HFF-Myc (cell line): ENCODE results near the gene PRCP.
"Not testable (repeated sequence)": the region's sequence is repeated elsewhere in the genome, so short reads cannot be mapped to it uniquely, and the experiment has no call there.

Experiments used
- DNase-seq: peaks from one replicate; pipeline ENCODE4 v3.0.0-alpha.2; 2011; ENCODE audit warnings: low read depth; ENCODE audit errors: extremely low read depth
- H3K4me3 ChIP-seq: replicated peaks from 2 replicates; pipeline ENCODE4 v1.5.1; 2011; ENCODE audit warnings: low read depth, mild to moderate bottlenecking, control low read depth, low read length
- TF ChIP-seq, protein P1 (sequence below): IDR thresholded peaks from 2 replicates; pipeline ENCODE4 v1.5.1; 2012; ENCODE audit warnings: mild to moderate bottlenecking, low read depth, low read length, control low read depth; ENCODE audit errors: missing control alignments

Gene PRCP

DNA sequence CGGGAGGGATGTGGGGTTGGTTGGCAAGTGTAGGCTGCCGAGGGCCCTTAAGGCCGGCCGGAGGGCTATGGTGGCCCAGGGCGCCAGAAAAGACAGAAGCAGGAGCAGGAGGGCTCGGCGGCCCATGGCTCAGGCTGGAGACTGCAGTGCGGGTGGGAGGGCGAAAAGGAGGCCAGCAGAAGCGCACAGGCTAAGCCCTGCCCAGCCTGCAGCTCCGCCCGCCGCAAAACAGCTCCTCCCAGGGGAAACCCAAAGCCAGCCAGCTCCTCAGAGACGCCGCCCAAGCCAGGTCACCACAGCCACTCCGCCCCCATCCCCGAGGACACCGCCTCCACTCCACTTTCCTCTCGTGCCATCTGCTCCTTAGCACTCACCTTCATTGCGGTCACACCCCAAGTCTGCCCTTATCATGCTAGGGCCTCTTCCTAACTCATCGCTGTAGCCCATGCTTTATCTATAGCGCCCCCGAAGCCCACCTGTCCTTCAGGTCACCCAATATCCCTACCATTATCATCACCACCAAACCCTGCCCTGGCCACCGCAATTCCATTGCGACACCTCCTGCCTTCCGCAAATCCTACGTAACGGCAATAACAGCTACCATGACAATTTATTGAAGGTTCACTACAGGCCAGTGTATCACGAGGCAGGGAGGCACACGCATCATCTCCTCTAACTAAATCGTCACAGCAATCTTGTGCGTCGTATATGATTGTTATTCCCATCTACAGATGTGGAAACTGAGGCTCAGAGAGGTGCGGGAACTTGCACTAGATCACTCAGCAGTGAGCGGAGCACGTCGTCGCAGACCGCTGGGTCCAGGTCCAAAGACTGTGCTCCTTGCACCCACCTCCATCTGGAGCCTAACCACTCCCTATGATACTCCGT is at the start of gene PRCP:
Gene PRCP, minus strand, starts transcription at position 154 of the 888 bp plus-strand sequence. Its CDS starts 28 bp downstream, at position 126.
- TF ChIP-seq, protein P1, sequence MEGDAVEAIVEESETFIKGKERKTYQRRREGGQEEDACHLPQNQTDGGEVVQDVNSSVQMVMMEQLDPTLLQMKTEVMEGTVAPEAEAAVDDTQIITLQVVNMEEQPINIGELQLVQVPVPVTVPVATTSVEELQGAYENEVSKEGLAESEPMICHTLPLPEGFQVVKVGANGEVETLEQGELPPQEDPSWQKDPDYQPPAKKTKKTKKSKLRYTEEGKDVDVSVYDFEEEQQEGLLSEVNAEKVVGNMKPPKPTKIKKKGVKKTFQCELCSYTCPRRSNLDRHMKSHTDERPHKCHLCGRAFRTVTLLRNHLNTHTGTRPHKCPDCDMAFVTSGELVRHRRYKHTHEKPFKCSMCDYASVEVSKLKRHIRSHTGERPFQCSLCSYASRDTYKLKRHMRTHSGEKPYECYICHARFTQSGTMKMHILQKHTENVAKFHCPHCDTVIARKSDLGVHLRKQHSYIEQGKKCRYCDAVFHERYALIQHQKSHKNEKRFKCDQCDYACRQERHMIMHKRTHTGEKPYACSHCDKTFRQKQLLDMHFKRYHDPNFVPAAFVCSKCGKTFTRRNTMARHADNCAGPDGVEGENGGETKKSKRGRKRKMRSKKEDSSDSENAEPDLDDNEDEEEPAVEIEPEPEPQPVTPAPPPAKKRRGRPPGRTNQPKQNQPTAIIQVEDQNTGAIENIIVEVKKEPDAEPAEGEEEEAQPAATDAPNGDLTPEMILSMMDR = no peak
- DNase-seq = peak; percentile 77
- peak within 1 kb of the TSS; percentile 74 for H3K4me3 ChIP-seq

DNA sequence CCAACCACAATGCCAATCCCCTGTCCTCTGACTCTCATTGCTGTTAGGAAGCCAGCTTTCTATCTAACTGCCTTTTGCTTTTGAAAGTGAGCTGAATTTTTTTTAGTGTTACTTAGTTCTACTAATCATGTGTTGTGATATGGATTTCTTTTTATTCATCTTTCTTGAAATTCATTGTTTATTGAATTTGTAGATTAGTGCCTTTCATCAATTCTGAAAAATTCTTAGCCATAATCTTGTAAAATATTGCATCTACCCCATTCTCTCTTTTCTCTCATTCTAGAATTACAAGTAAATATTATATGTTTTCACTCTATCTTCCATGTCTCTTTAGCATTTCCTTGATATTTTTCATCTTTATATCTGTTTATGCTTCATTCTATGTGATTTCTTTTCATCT is 49.1 kb upstream of the PRCP start:
- TF ChIP-seq, protein P1 = no peak

DNA sequence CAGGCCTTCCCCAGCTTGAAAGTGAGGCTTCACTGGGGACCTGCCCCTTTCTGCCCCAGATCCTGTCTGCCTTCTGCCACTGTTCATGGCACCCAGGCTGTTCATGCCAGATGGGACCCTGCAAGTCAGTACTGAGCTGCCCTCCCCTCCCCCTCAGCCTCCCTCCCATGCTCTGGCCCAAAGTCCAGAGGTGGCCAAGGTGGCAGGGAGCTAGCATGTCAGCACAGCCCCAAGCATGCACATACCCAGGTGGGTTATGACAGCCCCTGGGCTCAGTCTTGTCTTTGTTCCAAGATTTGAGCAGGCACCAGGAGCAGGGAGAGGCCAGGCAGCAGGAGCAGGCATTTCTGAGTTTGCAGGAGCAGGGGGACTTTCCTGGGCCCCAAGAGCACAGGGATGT is 45.5 kb upstream of the PRCP start:
- TF ChIP-seq, protein P1 = no peak

More for the DNA sequence above, 49.1 kb upstream of the PRCP start:
- DNase-seq = no peak
- no peak overlapping the region for H3K4me3 ChIP-seq

DNA sequence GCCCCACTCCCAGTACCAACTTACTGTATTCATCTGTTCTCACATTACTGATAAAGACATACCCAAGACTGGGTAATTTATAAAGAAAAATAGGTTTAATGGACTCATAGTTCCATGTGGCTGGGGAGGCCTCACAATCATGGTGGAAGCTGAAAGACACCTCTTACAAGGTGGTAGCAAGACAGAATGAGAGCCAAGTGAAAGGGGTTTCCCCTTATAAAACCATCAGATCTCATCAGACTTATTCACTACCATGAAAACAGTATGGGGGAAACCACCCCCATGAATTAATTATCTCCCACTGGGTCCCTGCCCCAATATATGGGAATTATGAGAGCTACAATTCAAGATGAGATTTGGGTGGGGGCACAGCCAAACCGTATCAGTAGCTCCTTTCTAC is 44.8 kb upstream of the PRCP start:
- H3K4me3 ChIP-seq, DNase-seq: not testable (repeated sequence)

More for the DNA sequence above, 45.5 kb upstream of the PRCP start:
- DNase-seq = no peak
- no peak overlapping the region for H3K4me3 ChIP-seq

DNA sequence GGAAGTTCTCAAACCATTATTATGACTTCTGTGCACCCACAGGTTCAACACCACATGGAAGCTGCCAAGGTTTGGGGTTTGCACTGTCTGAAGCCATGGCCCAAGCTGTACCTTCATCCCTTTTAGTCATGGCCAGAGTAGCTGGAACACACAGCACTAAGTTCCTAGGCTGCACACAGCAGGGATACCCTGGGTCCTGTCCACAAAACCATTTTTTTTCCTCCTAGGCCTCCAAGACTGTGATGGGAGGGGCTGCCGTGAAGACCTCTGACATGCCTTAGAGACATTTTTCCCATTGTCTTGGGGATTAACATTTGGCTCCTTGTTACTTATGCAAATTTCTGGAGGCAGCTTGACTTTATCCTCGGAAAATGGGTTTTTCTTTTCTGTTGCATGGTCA is 44.0 kb upstream of the PRCP start:
- TF ChIP-seq, protein P1 = no peak
- no peak for DNase-seq

DNA sequence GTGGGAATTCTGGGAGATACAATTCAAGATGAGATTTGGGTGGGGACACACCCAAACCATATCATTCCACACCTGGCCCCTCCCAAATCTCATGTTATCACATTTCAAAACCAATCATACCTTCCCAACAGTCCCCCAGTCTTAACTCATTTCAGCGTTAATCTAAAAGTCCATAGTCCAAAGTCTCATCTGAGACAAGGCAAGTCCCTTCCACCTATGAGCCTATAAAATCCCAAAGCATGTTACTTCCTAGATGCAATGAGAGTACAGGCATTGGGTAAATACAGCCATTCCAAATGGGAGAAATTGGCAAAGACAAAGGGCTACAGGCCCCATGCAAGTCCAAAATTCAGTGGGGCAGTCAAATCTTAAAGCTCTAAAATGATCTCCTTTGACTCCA is 43.2 kb upstream of the PRCP start:
- H3K4me3 ChIP-seq, DNase-seq: not testable (repeated sequence)

More for the DNA sequence above, 44.0 kb upstream of the PRCP start:
- no peak overlapping the region for H3K4me3 ChIP-seq

DNA sequence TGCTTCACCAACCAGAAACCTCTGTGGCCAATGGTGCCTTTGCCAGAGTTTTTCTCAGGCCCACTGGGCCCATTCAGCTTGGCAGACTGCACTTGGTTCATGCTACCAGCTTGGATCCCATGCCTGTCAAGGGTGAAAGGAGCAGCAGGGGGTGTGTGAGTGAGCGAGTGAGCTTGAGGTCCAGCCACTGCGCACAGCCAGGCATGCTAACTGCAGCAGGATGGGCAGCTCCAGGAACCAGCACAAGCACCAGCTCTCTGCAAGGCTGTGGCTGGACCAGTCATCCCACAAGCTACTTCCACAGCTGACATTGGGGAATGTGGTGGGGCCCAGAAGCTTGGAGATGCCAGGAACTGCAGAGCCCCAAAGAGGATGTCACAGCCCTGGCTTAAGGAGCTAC is 42.1 kb upstream of the PRCP start:
- no peak overlapping the region for H3K4me3 ChIP-seq
- TF ChIP-seq, protein P1 = no peak
- DNase-seq = no peak

DNA sequence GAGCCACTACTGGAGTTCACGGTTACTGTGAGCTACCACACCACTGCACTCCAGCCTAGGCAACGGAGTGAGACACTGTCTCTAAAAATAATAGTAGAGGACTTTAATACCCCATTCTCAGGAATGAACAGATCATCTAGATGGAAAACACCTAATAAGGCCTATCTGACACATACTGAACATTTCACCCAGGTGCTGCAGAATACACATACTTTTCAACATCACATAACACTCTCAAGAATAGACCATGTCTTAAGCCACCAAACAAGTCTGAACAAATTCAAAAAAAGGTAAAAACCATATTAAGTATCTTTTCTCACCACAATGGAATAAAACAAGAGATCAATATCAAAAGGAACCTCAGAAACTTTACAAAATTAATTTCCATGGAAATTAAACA is 39.2 kb upstream of the PRCP start:
- H3K4me3 ChIP-seq = no peak overlapping the region
- TF ChIP-seq, protein P1 = no peak
- DNase-seq = no peak
